HG03571 (cell line): ENCODE data around the gene GABARAPL1.
A peak's percentile ranks its signal among the peaks of the same experiment; 100 is the strongest.
"Not testable (repeated sequence)": the region's sequence is repeated elsewhere in the genome, so short reads cannot be mapped to it uniquely, and the experiment has no call there.

Experiments
- ATAC-seq: cut with Tn5 transposase; IDR thresholded peaks from one replicate; pipeline ENCODE4 v1.9.1; 2021; ENCODE audit not compliant: unreplicated experiment

GABARAPL1 gene

GRCh38 chr12:10197879-10198278 is 14.8 kb upstream of the GABARAPL1 start:
- no peak for ATAC-seq

GRCh38 chr12:10204495-10204894 is 8.2 kb upstream of the GABARAPL1 start:
- ATAC-seq = not testable (repeated sequence)

DNA sequence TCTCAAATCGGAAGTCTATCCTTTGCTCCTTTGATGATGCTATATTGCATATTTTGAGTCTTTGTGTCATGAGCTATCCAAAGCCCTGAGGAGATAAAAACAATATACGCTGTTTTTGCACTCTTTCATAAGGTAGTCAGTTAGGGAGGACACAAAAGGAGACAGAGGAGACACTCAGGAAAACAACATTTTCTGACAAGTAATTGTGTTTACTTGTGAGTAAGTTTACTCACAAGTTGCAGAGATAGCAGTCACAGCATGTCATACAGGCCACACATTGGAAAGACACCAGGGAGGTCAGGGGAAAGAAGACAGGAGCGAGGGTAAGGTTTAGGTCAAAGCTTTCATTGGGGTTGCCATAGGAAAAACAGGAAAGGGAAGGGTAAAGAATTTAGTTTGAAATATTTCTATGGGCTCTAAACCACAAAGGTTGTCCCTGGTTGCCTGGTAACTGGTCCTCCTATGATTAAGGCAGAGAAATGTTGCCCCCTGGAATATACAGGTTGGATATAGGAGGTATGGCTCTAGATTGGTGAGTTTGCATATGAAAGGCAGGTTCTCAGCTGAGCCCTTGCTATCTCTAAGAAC is 7.4 kb upstream of the GABARAPL1 start:
- ATAC-seq = no peak

DNA sequence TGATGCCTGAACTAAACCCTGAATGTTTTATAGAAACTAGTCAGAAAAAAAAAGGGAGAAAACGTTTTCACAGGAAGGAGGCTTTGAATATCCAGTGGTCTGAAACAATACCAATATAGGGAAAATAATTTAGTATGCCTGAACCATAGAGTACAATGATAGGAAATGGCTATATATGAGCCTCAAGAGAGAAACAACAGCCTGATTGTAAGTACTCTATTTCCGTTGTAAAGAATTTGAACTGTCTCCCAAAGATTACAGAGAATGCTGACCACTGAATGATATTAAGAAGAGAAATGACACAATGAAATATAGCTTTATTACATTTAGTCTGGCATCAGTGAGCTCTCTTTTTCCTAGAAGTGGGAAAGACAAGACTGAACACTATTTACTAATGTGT is 5.5 kb upstream of the GABARAPL1 start:
- no peak for ATAC-seq

GRCh38 chr12:10210225-10210624 is 2.5 kb upstream of the GABARAPL1 start:
- ATAC-seq = no peak

DNA sequence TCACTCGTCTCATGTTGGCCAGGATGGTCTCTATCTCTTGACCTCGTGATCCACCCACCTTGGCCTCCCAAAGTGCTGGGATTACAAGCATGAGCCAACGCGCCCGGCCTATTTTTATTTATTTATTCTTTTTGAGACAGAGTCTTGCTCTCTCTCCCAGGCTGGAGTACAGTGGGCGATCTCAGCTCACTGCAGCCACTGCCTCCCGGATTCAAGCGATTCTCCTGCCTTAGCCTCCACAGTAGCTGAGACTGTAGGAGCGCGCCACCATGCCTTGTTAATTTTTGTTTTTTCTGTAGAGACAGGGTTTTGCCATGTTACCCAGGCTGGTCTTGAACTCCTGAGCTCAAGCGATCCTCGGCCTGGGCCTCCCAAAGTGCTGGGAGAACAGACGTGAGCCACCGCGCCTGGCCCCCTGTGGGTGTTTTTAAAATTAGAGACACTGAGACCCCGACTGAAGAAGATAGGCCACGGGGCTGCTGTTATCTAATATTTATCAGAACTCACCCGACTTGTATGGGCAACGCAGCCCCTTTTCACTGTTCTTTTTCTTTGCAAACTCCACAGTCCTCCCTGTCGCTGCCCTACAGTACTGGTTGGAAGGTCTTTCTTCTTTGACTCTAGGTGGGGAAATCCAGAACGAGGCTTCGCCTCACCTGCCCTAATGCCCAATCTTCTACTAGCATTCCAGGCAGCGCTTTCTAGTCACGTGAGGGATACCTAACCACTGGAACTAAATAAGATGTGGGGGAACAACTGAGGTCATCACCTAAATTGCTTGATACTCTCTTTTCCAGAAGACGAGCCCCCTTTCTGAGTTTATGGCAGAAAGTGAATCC is 1.4 kb upstream of the GABARAPL1 start:
- no peak for ATAC-seq

GRCh38 chr12:10211940-10212738 is 538 bp upstream of the GABARAPL1 start:
- peak; percentile 60 for ATAC-seq

- ATAC-seq = peak; percentile 30
Observed at GRCh38 chr12:10213168-10214135, 775 bp downstream of the GABARAPL1 start.

DNA sequence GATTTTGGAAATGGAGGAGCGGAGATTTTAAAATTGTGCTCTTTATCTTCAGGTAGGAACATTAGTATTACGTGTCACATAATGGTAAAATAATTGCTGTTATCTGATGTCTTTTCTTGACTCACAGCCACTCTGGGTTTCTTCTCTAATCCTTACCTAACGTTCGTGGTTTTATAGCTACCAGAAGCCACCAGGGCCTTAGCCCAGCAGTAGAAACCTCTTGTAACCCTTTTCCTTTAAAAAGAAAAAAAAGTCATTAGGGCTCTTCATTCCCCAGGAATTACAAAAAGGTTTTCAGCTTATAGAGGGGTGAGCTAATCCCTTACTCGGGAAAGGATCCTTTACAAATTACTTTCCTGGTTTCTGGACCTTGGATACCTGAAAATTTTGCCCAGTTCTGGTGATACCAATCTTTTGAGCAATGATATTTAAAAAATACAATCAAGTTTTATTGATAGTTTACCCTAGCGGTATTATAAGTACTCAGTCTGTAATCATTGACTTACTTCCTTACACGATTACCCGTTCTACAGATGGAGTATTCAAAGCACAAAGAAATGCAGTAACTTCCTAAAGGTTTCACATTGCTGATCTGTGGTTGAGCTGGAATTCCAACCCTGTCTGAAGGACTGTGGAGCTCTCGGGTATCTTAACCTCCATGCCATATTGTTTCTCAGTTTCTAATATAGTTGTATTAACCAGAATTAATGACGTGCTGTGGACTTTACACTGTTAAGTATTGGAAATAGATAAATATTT is 1.6 kb downstream of the GABARAPL1 start:
- no peak for ATAC-seq

GRCh38 chr12:10214895-10215267 is 2.2 kb downstream of the GABARAPL1 start:
- no peak for ATAC-seq

GRCh38 chr12:10215436-10215835 is 2.8 kb downstream of the GABARAPL1 start:
- no peak for ATAC-seq

DNA sequence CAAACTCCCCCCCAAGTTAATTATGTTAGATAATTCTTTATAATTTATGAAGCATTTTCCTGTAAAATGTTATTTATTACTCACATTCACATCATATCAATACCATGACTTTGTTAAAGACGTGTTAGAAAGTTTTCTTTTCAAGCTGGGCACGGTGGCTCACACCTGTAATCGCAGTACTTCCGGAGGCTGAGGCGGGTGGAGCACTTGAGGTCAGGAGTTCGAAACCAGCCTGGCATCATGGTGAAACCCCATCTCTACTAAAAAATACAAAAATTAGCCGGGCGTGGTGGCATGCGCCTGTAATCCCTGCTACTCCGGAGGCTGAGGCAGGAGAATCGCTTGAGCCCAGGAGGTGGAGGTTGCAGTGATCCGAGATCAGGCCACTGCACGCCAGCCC is 3.3 kb downstream of the GABARAPL1 start:
- ATAC-seq = not testable (repeated sequence)

GRCh38 chr12:10218021-10218420 is 5.3 kb downstream of the GABARAPL1 start:
- no peak for ATAC-seq

DNA sequence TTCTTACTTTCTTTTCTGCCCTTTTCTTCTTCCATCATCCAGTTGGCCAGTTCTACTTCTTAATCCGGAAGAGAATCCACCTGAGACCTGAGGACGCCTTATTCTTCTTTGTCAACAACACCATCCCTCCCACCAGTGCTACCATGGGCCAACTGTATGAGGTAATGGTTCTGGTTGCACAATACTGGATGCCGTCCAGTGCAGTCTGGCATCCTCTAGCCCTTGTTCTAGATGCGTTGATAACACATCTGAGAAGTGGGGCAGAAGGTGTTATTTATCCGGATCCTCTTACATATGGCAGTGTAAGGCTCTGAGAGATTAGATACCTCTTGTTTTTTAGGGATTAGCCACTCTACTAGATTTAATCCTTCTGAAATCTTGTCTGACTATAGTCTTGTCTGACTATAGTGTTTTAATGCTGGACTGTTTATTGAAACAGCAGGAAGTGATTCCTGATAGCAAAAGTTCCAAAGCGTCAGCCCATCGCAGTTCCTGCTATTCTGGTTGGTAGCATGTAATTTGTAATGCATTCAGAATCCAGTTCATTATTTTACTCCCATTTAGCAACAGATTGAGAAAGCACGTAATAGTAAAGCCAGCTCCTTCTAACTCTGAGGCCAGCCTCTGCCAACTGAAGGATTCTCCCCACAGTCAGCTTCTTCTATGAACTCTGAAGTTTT is 7.9 kb downstream of the GABARAPL1 start:
- ATAC-seq = no peak

GRCh38 chr12:10221846-10222245 is 9.2 kb downstream of the GABARAPL1 start:
- ATAC-seq = no peak

GRCh38 chr12:10223208-10223607 is 10.5 kb downstream of the GABARAPL1 start:
- no peak for ATAC-seq

- not testable (repeated sequence) for ATAC-seq
Observed at GRCh38 chr12:10225426-10225825, 12.7 kb downstream of the GABARAPL1 start.

- ATAC-seq = no peak
Observed at GRCh38 chr12:10226086-10226485, 13.4 kb downstream of the GABARAPL1 start.

DNA sequence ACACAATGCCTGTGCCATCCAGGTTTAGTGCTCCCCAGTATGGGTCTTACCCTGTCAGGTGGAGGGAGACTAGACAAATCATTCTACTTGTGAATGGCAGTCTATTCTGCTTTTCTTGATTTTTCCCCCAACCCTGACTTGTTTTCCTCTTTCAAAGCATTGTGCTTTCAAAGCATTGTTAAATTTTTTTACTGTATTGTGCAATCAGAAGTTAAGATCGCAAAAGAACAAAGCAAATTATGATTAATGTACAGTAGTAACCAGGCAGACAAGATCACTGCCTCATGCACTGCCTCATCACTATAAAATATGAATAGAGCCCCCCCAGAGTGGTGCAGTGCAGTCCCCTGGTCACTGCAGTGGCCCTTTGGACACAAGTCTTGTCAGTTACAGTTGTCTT is 14.1 kb downstream of the GABARAPL1 start:
- ATAC-seq = no peak
